ENCODE data around the gene RPS6KA5. TPM values are rescaled to one million over a fixed set of nuclear protein-coding genes. Genes with fewer than 3 reads are reported as not detected.
A peak's percentile ranks its signal among the peaks of the same experiment; 100 is the strongest.
"Not testable (repeated sequence)": the region's sequence is repeated elsewhere in the genome, so short reads cannot be mapped to it uniquely, and the experiment has no call there.

The RPS6KA5 gene
- total RNA-seq, 4 donors from 2014 or later, result 30.8 to 48.6 (median 36.6) TPM

GRCh38 chr14:91040545-91040944 lies 19.9 kb downstream of the RPS6KA5 start:
- Histone ChIP-seq H3K27me3 (no peaks in the 10 kb centered on the region), H3K27ac (peak overlapping the region in 2 of 4 donors; percentile 67 to 73), H3K36me3 (no peaks in the 10 kb centered on the region), H3K4me1 (peaks cover 3 to 74% (median 13%) of the 10 kb centered on the region in 3 donors), H3K4me3 (no peak overlapping the region), H3K9me3 (no peaks in the 10 kb centered on the region)
- WGBS, 2 donors (ENCODE audit: low coverage in 1 of 2), result 100% methylated on average over 1 of the region's 1 CpG
- no peak for ATAC-seq
- TF ChIP-seq EP300 (IDR thresholded peaks at IDR 0.05), result no peak
- TF ChIP-seq POLR2A (IDR thresholded peaks at IDR 0.05), result no peak
- TF ChIP-seq CTCF (IDR thresholded peaks at IDR 0.05), result no peak
- TF ChIP-seq POLR2AphosphoS5 (IDR thresholded peaks at IDR 0.05), result no peak

- peak overlapping the region in 1 of 4 donors; percentile 32 for H3K27ac ChIP-seq
- H3K27me3 ChIP-seq, result no peaks in the 10 kb centered on the region
- ATAC-seq, result peak; percentile 58
- no peak overlapping the region for H3K4me3 ChIP-seq
- peaks cover 3 to 69% (median 13%) of the 10 kb centered on the region in 3 donors for H3K4me1 ChIP-seq
- no peaks in the 10 kb centered on the region for H3K9me3 ChIP-seq
- H3K36me3 ChIP-seq, result no peaks in the 10 kb centered on the region
- TF ChIP-seq POLR2AphosphoS5 (IDR thresholded peaks at IDR 0.05), result no peak
- WGBS, 2 donors (ENCODE audit: low coverage in 1 of 2), result 67% methylated on average over 1 of the region's 1 CpG; no CpG with 5 or more reads in 1 of the 2 donors
Observed at GRCh38 chr14:91038439-91038838, 22.0 kb downstream of the RPS6KA5 start.

- Histone ChIP-seq H3K27me3 (no peaks in the 10 kb centered on the region), H3K27ac (no peak overlapping the region), H3K4me1 (peaks cover 3 to 65% (median 13%) of the 10 kb centered on the region in 3 donors), H3K36me3 (no peaks in the 10 kb centered on the region), H3K4me3 (no peak overlapping the region), H3K9me3 (no peaks in the 10 kb centered on the region)
- ATAC-seq, result no peak
- WGBS, 2 donors (ENCODE audit: low coverage in 1 of 2), result 67 to 88% methylated on average over 1 of the region's 2 CpGs
- no peak for TF ChIP-seq POLR2A (IDR thresholded peaks at IDR 0.05)
- no peak for TF ChIP-seq EP300 (IDR thresholded peaks at IDR 0.05)
- TF ChIP-seq CTCF (IDR thresholded peaks at IDR 0.05), result no peak
- no peak for TF ChIP-seq POLR2AphosphoS5 (IDR thresholded peaks at IDR 0.05)
Observed at GRCh38 chr14:91036741-91037469, 23.5 kb downstream of the RPS6KA5 start.

- no peak for ATAC-seq
- no peaks in the 10 kb centered on the region for H3K36me3 ChIP-seq
- H3K9me3 ChIP-seq, result no peaks in the 10 kb centered on the region
- no peak overlapping the region for H3K4me3 ChIP-seq
- 33% methylated on average over 1 of the region's 1 CpG; no CpG with 5 or more reads in 1 of the 2 donors for WGBS, 2 donors (ENCODE audit: low coverage in 1 of 2)
- H3K27me3 ChIP-seq, result no peaks in the 10 kb centered on the region
- TF ChIP-seq CTCF (IDR thresholded peaks at IDR 0.05) (no peak), POLR2A (IDR thresholded peaks at IDR 0.05) (no peak), EP300 (IDR thresholded peaks at IDR 0.05) (no peak), POLR2AphosphoS5 (IDR thresholded peaks at IDR 0.05) (no peak)
- peak overlapping the region in 1 of 4 donors; percentile 14 for H3K27ac ChIP-seq
- H3K4me1 ChIP-seq, result peaks cover 0 to 55% (median 9%) of the 10 kb centered on the region in 3 donors
Observed at GRCh38 chr14:91035855-91036254, 24.6 kb downstream of the RPS6KA5 start.

GRCh38 chr14:91034379-91034778 lies 26.1 kb downstream of the RPS6KA5 start:
- H3K36me3 ChIP-seq, H3K4me3 ChIP-seq, H3K27me3 ChIP-seq, H3K27ac ChIP-seq, ATAC-seq, H3K9me3 ChIP-seq: not testable (repeated sequence)
- WGBS, 2 donors (ENCODE audit: low coverage in 1 of 2), result 92 to 93% methylated on average over 9 of the region's 10 CpGs
- H3K4me1 ChIP-seq, result peaks cover 0 to 55% (median 16%) of the 10 kb centered on the region in 3 donors

- Histone ChIP-seq H3K36me3 (no peaks in the 10 kb centered on the region), H3K9me3 (no peaks in the 10 kb centered on the region), H3K4me3 (no peak overlapping the region), H3K27ac (peak overlapping the region in 2 of 4 donors; percentile 2 to 43), H3K27me3 (no peaks in the 10 kb centered on the region), H3K4me1 (peaks cover 5 to 60% (median 13%) of the 10 kb centered on the region in 3 donors)
- WGBS, 2 donors (ENCODE audit: low coverage in 1 of 2), result 64 to 86% methylated on average over 1 to 3 of the region's 3 CpGs
- ATAC-seq, result no peak
- TF ChIP-seq CTCF (IDR thresholded peaks at IDR 0.05), result no peak
- no peak for TF ChIP-seq POLR2A (IDR thresholded peaks at IDR 0.05)
- TF ChIP-seq POLR2AphosphoS5 (IDR thresholded peaks at IDR 0.05), result no peak
- TF ChIP-seq EP300 (IDR thresholded peaks at IDR 0.05), result no peak
Observed at GRCh38 chr14:91032248-91032647, 28.2 kb downstream of the RPS6KA5 start.

All from gastroesophageal sphincter (tissue), 4 donors.